SK-N-SH (cell line): ENCODE results near the gene VGLL4. TPM values are rescaled to one million over a fixed set of nuclear protein-coding genes. Genes with fewer than 3 reads are reported as not detected.

Source experiments
- CTCF ChIA-PET: fragments of 300-600, 350-600 bp; formaldehyde crosslinking; extraction: SDS; loops from one replicate; lab custom pipeline; 2021; lab: Yijun Ruan, JAX
- POLR2A ChIA-PET: fragments of 350-600 bp; sonication (Branson Sonifier 250); formaldehyde crosslinking; extraction: SDS; loops from one replicate; lab custom pipeline; 2020; ENCODE audit warnings: antibody characterized with exemption, inconsistent platforms; lab: Yijun Ruan, JAX
- DNase-seq: peaks from one replicate; pipeline ENCODE4 v3.0.0; 2012
- H2AFZ ChIP-seq: fragments of 200-600 bp; sonication (generic); 2 replicates; pipeline ENCODE4 v1.8.1; 2016; ENCODE audit warnings: antibody characterized with exemption, mild to moderate bottlenecking, low read depth
- H3F3A ChIP-seq: fragments of 200-600 bp; sonication (generic); replicated peaks from 2 replicates; pipeline ENCODE3; 2016; ENCODE audit warnings: antibody characterized with exemption, mild to moderate bottlenecking; ENCODE audit not compliant: insufficient read depth
- H3K27ac ChIP-seq, 2 experiments: fragments of 200-500 bp in 1 of 2; fragments of 200-600 bp in 1 of 2; sonication (Bioruptor generic) in 1 of 2; sonication (generic), shearing (Covaris generic) in 1 of 2; 2 replicates each; pipeline versions ENCODE4 v1.5.1 to v1.6.1; 2014 to 2016; ENCODE audit warnings: low read depth in 2 of 2, inconsistent platforms in 1 of 2, low read length in 1 of 2, mild to moderate bottlenecking in 1 of 2, mixed read lengths in 1 of 2
- H3K27me3 ChIP-seq: fragments of 200-600 bp; sonication (generic), shearing (Covaris generic); 2 replicates; pipeline ENCODE4 v1.6.1; 2016; ENCODE audit warnings: mixed run types; ENCODE audit not compliant: insufficient read depth
- H3K36me3 ChIP-seq, 2 experiments: fragments of 200-500 bp in 1 of 2; fragments of 200-600 bp in 1 of 2; sonication (Bioruptor generic) in 1 of 2; sonication (generic) in 1 of 2; replicated peaks in 1 of 2; 2 replicates each; pipeline versions ENCODE3 to v1.5.1; 2014 to 2016; ENCODE audit warnings: low read length in 1 of 2, mild to moderate bottlenecking in 1 of 2; ENCODE audit not compliant: insufficient read depth in 2 of 2, control insufficient read depth in 1 of 2
- H3K4me1 ChIP-seq, 2 experiments: fragments of 200-500 bp in 1 of 2; fragments of 200-600 bp in 1 of 2; sonication (Bioruptor generic) in 1 of 2; sonication (generic), shearing (Covaris generic) in 1 of 2; 2 replicates each; pipeline versions ENCODE4 v1.5.1 to v1.6.1; 2014 to 2016; ENCODE audit warnings: low read depth in 1 of 2, low read length in 1 of 2, mixed run types in 1 of 2; ENCODE audit not compliant: insufficient read depth in 2 of 2, control insufficient read depth in 1 of 2
- H3K4me2 ChIP-seq: fragments of 200-600 bp; sonication (generic), shearing (Covaris generic); 2 replicates; pipeline ENCODE4 v1.6.1; 2017; ENCODE audit warnings: mixed run types
- H3K4me3 ChIP-seq, 2 experiments: fragments of 200-500 bp in 1 of 2; fragments of 200-600 bp in 1 of 2; sonication (Bioruptor generic) in 1 of 2; sonication (generic), shearing (Covaris generic) in 1 of 2; 2 replicates each; pipeline versions ENCODE4 v1.5.1 to v1.8.1; 2014 to 2016; ENCODE audit warnings: low read depth in 2 of 2, inconsistent platforms in 1 of 2, low read length in 1 of 2, mild to moderate bottlenecking in 1 of 2, mixed read lengths in 1 of 2, moderate library complexity in 1 of 2
- H3K79me2 ChIP-seq: fragments of 200-600 bp; sonication (generic); 2 replicates; pipeline ENCODE4 v1.8.1; 2017; ENCODE audit warnings: mild to moderate bottlenecking; ENCODE audit not compliant: insufficient read depth
- H3K9ac ChIP-seq: fragments of 200-600 bp; sonication (generic); 2 replicates; pipeline ENCODE4 v1.6.1; 2017; ENCODE audit warnings: mixed run types
- H3K9me2 ChIP-seq: fragments of 200-600 bp; sonication (generic); 2 replicates; pipeline ENCODE4 v1.6.1; 2017; ENCODE audit warnings: mixed run types
- H3K9me3 ChIP-seq: fragments of 200-600 bp; sonication (generic); 2 replicates; pipeline ENCODE4 v1.6.1; 2017; ENCODE audit warnings: mixed run types, mild to moderate bottlenecking, moderate library complexity
- H4K20me1 ChIP-seq: fragments of 200-600 bp; sonication (generic); 2 replicates; pipeline ENCODE4 v1.6.1; 2017; ENCODE audit warnings: mild to moderate bottlenecking, mixed run types; ENCODE audit not compliant: insufficient read depth
- CHD2 ChIP-seq: fragments of 150-350 bp; IDR thresholded peaks from 2 replicates; pipeline ENCODE4 v1.6.1; 2018; ENCODE audit warnings: low read length; ENCODE audit not compliant: partially characterized antibody
- ELF1 ChIP-seq: IDR thresholded peaks from 2 replicates; pipeline ENCODE4 v1.4.0; 2012
- FOSL2 ChIP-seq: IDR thresholded peaks from 2 replicates; pipeline ENCODE4 v1.4.0; 2012; ENCODE audit warnings: low read depth, mild to moderate bottlenecking, moderate library complexity, borderline replicate concordance
- FOXJ3 ChIP-seq: sonication (generic); formaldehyde crosslinking; IDR thresholded peaks from 2 replicates; pipeline ENCODE4 v1.5.1; 2020; ENCODE audit warnings: mild to moderate bottlenecking, missing genetic modification reagents
- FOXM1 ChIP-seq: IDR thresholded peaks from 2 replicates; pipeline ENCODE4 v1.4.0; 2012; ENCODE audit warnings: low read depth, mild to moderate bottlenecking
- GABPA ChIP-seq: IDR thresholded peaks from 2 replicates; pipeline ENCODE4 v1.4.0; 2012; ENCODE audit warnings: low read depth, mild to moderate bottlenecking
- JUND ChIP-seq: IDR thresholded peaks from 2 replicates; pipeline ENCODE4 v1.4.0; 2012
- MEF2A ChIP-seq: IDR thresholded peaks from 2 replicates; pipeline ENCODE4 v1.4.0; 2012; ENCODE audit warnings: low read depth, borderline replicate concordance
- MXI1 ChIP-seq: IDR thresholded peaks from 2 replicates; pipeline ENCODE4 v1.6.1; 2012; ENCODE audit warnings: mild to moderate bottlenecking, low read depth, low read length, improper control_type of control experiment
- POLR2AphosphoS5 ChIP-seq: IDR thresholded peaks from 2 replicates; pipeline ENCODE4 v1.6.1; 2012; ENCODE audit warnings: low read depth, low read length
- RAD21 ChIP-seq: IDR thresholded peaks from 2 replicates; pipeline ENCODE4 v1.6.1; 2012; ENCODE audit warnings: mild to moderate bottlenecking, low read length
- RCOR1 ChIP-seq: fragments of 150-350 bp; IDR thresholded peaks from 2 replicates; pipeline ENCODE4 v1.6.1; 2017; ENCODE audit warnings: antibody characterized with exemption, low read length
- RXRA ChIP-seq: IDR thresholded peaks from 2 replicates; pipeline ENCODE4 v1.4.0; 2012; ENCODE audit warnings: low read depth, mild to moderate bottlenecking, borderline replicate concordance
- SIN3A ChIP-seq: IDR thresholded peaks from 2 replicates; pipeline ENCODE4 v1.6.1; 2012; ENCODE audit warnings: low read depth, mild to moderate bottlenecking, low read length, moderate library complexity, borderline replicate concordance
- SMC3 ChIP-seq: IDR thresholded peaks from 2 replicates; pipeline ENCODE4 v1.6.1; 2012; ENCODE audit warnings: low read depth, low read length, improper control_type of control experiment
- TAF1 ChIP-seq: IDR thresholded peaks from 2 replicates; pipeline ENCODE4 v1.6.1; 2012; ENCODE audit warnings: low read depth, mild to moderate bottlenecking, low read length, moderate library complexity, borderline replicate concordance
- TCF12 ChIP-seq: IDR thresholded peaks from 2 replicates; pipeline ENCODE4 v1.4.0; 2012
- TEAD4 ChIP-seq: IDR thresholded peaks from 2 replicates; pipeline ENCODE4 v1.4.0; 2012; ENCODE audit warnings: mild to moderate bottlenecking, borderline replicate concordance; ENCODE audit not compliant: insufficient read depth
- YY1 ChIP-seq: IDR thresholded peaks from 2 replicates; pipeline ENCODE4 v1.4.0; 2012; ENCODE audit warnings: low read depth, mild to moderate bottlenecking
- WGBS: methylation state at CpG from one replicate; pipeline ENCODE4 v1.1.6; 2017; ENCODE audit warnings: low lambda C conversion rate; 5-methylcytosine and 5-hydroxymethylcytosine counted together
- polyA plus RNA-seq, 3 experiments: library from polyadenylated mRNA; depleted of rRNA; stranded (reverse); fragments of >200 nt; gene quantifications; 2 replicates each; pipeline ENCODE4 v1.2.3, GENCODE V29; 2012
- TF ChIP-seq, protein P1 (sequence below): IDR thresholded peaks from 2 replicates; pipeline ENCODE4; 2012
- TF ChIP-seq, protein P2 (sequence below): IDR thresholded peaks from 2 replicates; pipeline ENCODE4 v1.4.0; 2012; ENCODE audit warnings: low read depth, borderline replicate concordance
- TF ChIP-seq, protein P3 (sequence below): fragments of 150-350 bp; IDR thresholded peaks from 2 replicates; pipeline ENCODE4 v1.6.1; 2016; ENCODE audit warnings: mild to moderate bottlenecking, low read depth, low read length
- TF ChIP-seq, protein P4 (sequence below): IDR thresholded peaks from 2 replicates; pipeline ENCODE4 v1.4.0; 2012; ENCODE audit warnings: low read depth
- TF ChIP-seq, protein P5 (sequence below): IDR thresholded peaks from 2 replicates; pipeline ENCODE4 v1.6.1; 2012; ENCODE audit warnings: mild to moderate bottlenecking, low read depth, low read length, moderate library complexity

Gene VGLL4
- polyA plus RNA-seq, 1 of the 3 experiments (the other 2 are of a cell fraction), result 48.9 TPM

DNA sequence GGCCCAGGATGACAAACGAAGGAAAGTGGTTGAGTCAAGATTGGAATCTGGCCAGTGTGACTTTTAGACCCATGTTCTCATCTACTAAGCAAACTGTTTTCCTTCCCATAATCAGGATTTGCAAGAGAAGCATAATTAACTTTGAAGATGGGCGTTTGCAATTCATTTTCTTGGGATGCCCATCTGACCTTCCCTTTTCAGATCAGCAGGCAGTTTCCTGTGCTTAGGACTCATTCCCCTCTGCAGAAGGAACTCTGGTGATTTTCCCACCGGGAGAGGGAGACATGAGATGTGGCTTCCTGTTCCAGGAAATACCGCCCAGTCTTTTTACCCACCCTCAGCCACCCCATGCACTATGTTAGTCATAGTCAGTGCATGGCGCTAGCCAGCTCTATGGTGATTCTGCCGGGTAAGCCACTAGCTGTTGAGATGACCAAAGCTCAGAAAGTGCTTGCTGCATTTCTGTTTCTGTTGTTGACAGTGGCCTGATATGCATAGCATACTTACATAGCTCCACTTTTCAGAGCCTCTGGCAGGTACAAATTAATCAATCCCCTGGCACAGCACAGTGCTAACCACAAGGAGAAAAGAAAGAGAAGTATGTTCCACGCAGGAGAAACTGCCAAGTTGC lies 129.4 kb downstream of the VGLL4 start (continued):
- TF ChIP-seq, protein P1, sequence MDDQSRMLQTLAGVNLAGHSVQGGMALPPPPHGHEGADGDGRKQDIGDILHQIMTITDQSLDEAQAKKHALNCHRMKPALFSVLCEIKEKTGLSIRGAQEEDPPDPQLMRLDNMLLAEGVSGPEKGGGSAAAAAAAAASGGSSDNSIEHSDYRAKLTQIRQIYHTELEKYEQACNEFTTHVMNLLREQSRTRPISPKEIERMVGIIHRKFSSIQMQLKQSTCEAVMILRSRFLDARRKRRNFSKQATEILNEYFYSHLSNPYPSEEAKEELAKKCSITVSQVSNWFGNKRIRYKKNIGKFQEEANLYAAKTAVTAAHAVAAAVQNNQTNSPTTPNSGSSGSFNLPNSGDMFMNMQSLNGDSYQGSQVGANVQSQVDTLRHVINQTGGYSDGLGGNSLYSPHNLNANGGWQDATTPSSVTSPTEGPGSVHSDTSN, result no peak; the same call in 1 of the 2 replicates
- no peak for TF ChIP-seq SMC3
- peak; percentile 49; the same call in 1 of the 2 replicates for TF ChIP-seq TEAD4
- no peak for TF ChIP-seq ELF1
- 0 out of 2 replicates have a peak, but pooled peaks have one; percentile 21 for TF ChIP-seq RXRA
- TF ChIP-seq FOXJ3, result no peak
- TF ChIP-seq, protein P2, sequence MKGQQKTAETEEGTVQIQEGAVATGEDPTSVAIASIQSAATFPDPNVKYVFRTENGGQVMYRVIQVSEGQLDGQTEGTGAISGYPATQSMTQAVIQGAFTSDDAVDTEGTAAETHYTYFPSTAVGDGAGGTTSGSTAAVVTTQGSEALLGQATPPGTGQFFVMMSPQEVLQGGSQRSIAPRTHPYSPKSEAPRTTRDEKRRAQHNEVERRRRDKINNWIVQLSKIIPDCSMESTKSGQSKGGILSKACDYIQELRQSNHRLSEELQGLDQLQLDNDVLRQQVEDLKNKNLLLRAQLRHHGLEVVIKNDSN, result no peak
- no peak for TF ChIP-seq MXI1
- TF ChIP-seq FOXM1, result 0 out of 2 replicates have a peak, but pooled peaks have one; percentile 19
- TF ChIP-seq SIN3A, result no peak
- peak; percentile 33; the same call in 1 of the 2 replicates for TF ChIP-seq JUND

DNA sequence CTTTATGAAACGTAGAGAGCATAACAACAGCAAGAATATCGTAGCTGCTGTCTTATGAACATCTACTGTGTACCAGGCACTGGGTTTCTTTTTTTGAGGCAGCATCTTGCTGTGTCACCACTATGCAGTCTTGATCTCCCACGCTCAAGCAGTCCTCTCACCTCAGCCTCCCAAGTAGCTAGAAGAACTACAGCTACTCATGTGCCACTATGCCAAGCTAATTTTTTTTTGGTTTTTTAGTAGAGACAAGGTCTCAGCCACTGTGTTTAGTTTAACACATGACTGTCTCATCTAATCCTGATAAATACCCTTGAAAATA lies 129.9 kb downstream of the VGLL4 start:
- POLR2A ChIA-PET, result no interaction called here
- Histone ChIP-seq H4K20me1 (no peaks in the 10 kb centered on the region), H2AFZ (no peak overlapping the region), H3K4me1 (peaks cover 17 to 37% of the 10 kb centered on the region in 2 experiments), H3K27ac (peak overlapping the region; percentile 71 to 93; a peak in 3 of 4 replicates), H3K36me3 (no peaks in the 10 kb centered on the region), H3F3A (peaks cover 29% of the 10 kb centered on the region), H3K9me2 (no peaks in the 10 kb centered on the region), H3K9me3 (no peaks in the 10 kb centered on the region), H3K4me3 (peak overlapping the region in 1 of 2 experiments; percentile 8; a peak in 1 of 4 replicates), H3K4me2 (peak overlapping the region; percentile 43), H3K27me3 (no peaks in the 10 kb centered on the region), H3K9ac (peak overlapping the region; percentile 21; the same call in 1 of the 2 replicates), H3K79me2 (peaks cover 6% of the 10 kb centered on the region; the same call in 1 of the 2 replicates)
- DNase-seq, result no peak
- WGBS, result 91% methylated on average over 3 of the region's 3 CpGs
- CTCF ChIA-PET, result no interaction called here
- TF ChIP-seq POLR2AphosphoS5, result no peak
- no peak for TF ChIP-seq TAF1
- no peak for TF ChIP-seq SMC3
- no peak for TF ChIP-seq CHD2
- TF ChIP-seq RCOR1, result no peak
- no peak for TF ChIP-seq TCF12
- TF ChIP-seq, protein P3, sequence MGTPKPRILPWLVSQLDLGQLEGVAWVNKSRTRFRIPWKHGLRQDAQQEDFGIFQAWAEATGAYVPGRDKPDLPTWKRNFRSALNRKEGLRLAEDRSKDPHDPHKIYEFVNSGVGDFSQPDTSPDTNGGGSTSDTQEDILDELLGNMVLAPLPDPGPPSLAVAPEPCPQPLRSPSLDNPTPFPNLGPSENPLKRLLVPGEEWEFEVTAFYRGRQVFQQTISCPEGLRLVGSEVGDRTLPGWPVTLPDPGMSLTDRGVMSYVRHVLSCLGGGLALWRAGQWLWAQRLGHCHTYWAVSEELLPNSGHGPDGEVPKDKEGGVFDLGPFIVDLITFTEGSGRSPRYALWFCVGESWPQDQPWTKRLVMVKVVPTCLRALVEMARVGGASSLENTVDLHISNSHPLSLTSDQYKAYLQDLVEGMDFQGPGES, result no peak
- TF ChIP-seq ELF1, result no peak
- no peak for TF ChIP-seq RAD21
- TF ChIP-seq, protein P4, sequence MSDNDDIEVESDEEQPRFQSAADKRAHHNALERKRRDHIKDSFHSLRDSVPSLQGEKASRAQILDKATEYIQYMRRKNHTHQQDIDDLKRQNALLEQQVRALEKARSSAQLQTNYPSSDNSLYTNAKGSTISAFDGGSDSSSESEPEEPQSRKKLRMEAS, result no peak
- no peak for TF ChIP-seq SIN3A
- TF ChIP-seq, protein P5, sequence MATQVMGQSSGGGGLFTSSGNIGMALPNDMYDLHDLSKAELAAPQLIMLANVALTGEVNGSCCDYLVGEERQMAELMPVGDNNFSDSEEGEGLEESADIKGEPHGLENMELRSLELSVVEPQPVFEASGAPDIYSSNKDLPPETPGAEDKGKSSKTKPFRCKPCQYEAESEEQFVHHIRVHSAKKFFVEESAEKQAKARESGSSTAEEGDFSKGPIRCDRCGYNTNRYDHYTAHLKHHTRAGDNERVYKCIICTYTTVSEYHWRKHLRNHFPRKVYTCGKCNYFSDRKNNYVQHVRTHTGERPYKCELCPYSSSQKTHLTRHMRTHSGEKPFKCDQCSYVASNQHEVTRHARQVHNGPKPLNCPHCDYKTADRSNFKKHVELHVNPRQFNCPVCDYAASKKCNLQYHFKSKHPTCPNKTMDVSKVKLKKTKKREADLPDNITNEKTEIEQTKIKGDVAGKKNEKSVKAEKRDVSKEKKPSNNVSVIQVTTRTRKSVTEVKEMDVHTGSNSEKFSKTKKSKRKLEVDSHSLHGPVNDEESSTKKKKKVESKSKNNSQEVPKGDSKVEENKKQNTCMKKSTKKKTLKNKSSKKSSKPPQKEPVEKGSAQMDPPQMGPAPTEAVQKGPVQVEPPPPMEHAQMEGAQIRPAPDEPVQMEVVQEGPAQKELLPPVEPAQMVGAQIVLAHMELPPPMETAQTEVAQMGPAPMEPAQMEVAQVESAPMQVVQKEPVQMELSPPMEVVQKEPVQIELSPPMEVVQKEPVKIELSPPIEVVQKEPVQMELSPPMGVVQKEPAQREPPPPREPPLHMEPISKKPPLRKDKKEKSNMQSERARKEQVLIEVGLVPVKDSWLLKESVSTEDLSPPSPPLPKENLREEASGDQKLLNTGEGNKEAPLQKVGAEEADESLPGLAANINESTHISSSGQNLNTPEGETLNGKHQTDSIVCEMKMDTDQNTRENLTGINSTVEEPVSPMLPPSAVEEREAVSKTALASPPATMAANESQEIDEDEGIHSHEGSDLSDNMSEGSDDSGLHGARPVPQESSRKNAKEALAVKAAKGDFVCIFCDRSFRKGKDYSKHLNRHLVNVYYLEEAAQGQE, result no peak
- no peak for TF ChIP-seq FOSL2
- TF ChIP-seq YY1, result no peak
- TF ChIP-seq GABPA, result no peak
- TF ChIP-seq TEAD4, result no peak
- TF ChIP-seq MEF2A, result no peak
